ENCODE measurements around the gene LGALS7.

- TF ChIP-seq TAF1 (IDR thresholded peaks at IDR 0.05; ENCODE audit: borderline replicate concordance, low read depth, low read length), result no peak
- TF ChIP-seq POLR2A (IDR thresholded peaks at IDR 0.05; ENCODE audit: low read depth, low read length), result no peak
- TF ChIP-seq POLR2AphosphoS5 (IDR thresholded peaks at IDR 0.05; ENCODE audit: low read depth, low read length), result no peak
These were observed at the start of gene LGALS7 for GRCh38 chr19:38773469-38774177.
